Transverse colon (tissue), 4 donors: ENCODE data around the gene PCCA. TPM values are rescaled to one million over a fixed set of nuclear protein-coding genes. Genes with fewer than 3 reads are reported as not detected.

ENCODE experiments used
- DNase-seq: peaks from one replicate; pipeline ENCODE4 v3.0.0-alpha.2; 2019
- H3K27ac ChIP-seq, 4 donors: fragments of 200-600 bp; sonication (generic); 2 replicates each; pipeline ENCODE4 v1.5.1; 2016 to 2018; ENCODE audit warnings: inconsistent platforms in 4 of 4
- H3K27me3 ChIP-seq: fragments of 200-600 bp; sonication (generic); 2 replicates; pipeline ENCODE4 v1.5.1; 2017; ENCODE audit warnings: inconsistent platforms
- H3K36me3 ChIP-seq, 4 donors: fragments of 200-600 bp; sonication (generic); 2 replicates each; pipeline ENCODE4 v1.5.1; 2017 to 2019; ENCODE audit warnings: inconsistent platforms in 4 of 4
- H3K4me1 ChIP-seq, 4 donors: fragments of 200-600 bp; sonication (generic); 2 replicates each; pipeline ENCODE4 v1.5.1; 2017 to 2020; ENCODE audit warnings: inconsistent platforms in 4 of 4
- H3K4me3 ChIP-seq, 4 donors: fragments of 200-600 bp; sonication (generic); 1 replicate in 1 of 4; 2 replicates in 3 of 4; pipeline versions ENCODE4 v1.5.1 to v1.6.1; 2017 to 2019; ENCODE audit warnings: inconsistent platforms in 4 of 4
- H3K9me3 ChIP-seq, 2 donors: fragments of 200-600 bp; sonication (generic); 2 replicates each; pipeline ENCODE4 v1.5.1; 2017 to 2019; ENCODE audit warnings: inconsistent platforms in 2 of 2
- CTCF ChIP-seq, 5 experiments: fragments of 200-600 bp in 3 of 5; fragments of 450-650 bp in 2 of 5; sonication (generic) in 3 of 5; IDR thresholded peaks; 1 replicate in 2 of 5; 2 replicates in 3 of 5; pipeline ENCODE4 v1.5.1; 2016 to 2017; ENCODE audit warnings: antibody characterized with exemption in 5 of 5, inconsistent platforms in 3 of 5, mild to moderate bottlenecking in 2 of 5, moderate library complexity in 1 of 5
- EP300 ChIP-seq: sonication (generic); formaldehyde crosslinking; IDR thresholded peaks from one replicate; pipeline ENCODE4 v1.6.1; 2017; ENCODE audit warnings: antibody characterized with exemption, low read depth
- POLR2A ChIP-seq: fragments of 450-650 bp; IDR thresholded peaks from one replicate; pipeline ENCODE4 v1.6.1; 2016; ENCODE audit warnings: antibody characterized with exemption, mild to moderate bottlenecking, moderate library complexity
- POLR2AphosphoS5 ChIP-seq, 3 donors: sonication (generic); formaldehyde crosslinking; IDR thresholded peaks; one replicate each; pipeline ENCODE4 v1.6.1; 2016; ENCODE audit warnings: antibody characterized with exemption in 3 of 3
- WGBS, 2 donors: methylation state at CpG; one replicate each; pipeline ENCODE4 v1.1.5; 2018; ENCODE audit warnings: low coverage in 1 of 2; 5-methylcytosine and 5-hydroxymethylcytosine counted together
- in situ Hi-C, 4 donors: fragments of 200-750 bp; cut with MboI; loops; one replicate each; pipeline versions ENCODE4 v1.15.0 to v1.15.1; 2017; ENCODE audit warnings: low sequenced_read_pairs in 3 of 4, low pct_ligation_motif_present in 1 of 4, low pct_unique_long_range_greater_than_20kb in 1 of 4
- intact Hi-C: fragments of 100-400 bp; cut with DNase I; formaldehyde crosslinking; loops from one replicate; pipeline ENCODE4 v1.15.1; 2023; ENCODE audit warnings: low total_unique reads
- total RNA-seq, 4 donors: library from RNA; depleted of rRNA; stranded (reverse); fragments of >200 nt; gene quantifications; one replicate each; pipeline ENCODE4 v1.1.0, GENCODE V29; 2016

Gene PCCA
- total RNA-seq, 4 donors from 2014 or later, result 13.1 to 87.8 (median 74.6) TPM

DNA sequence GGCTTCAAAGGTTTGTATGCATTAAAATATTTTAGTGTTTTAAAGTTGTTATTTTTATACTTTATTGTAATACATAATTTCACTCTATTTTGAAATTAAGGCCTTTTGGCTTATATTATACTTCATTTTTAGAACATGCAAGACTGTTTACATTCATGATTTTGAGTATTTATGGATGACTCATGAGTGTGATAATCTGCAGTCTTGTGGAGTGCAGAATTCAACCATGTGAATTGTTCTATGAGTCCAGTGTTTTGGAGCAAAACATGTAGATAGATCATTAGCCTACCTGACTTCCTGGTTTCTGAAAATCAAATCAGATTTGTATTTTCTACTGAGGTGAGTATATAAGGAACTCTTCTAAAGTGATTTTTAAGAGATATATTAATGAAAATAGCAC is 241.8 kb downstream of the PCCA start:
- Histone ChIP-seq H3K4me1 (no peaks in the 10 kb centered on the region), H3K27ac (no peak overlapping the region), H3K4me3 (no peak overlapping the region), H3K27me3 (no peaks in the 10 kb centered on the region), H3K36me3 (peaks cover 0 to 9% (median under 1%) of the 10 kb centered on the region in 4 donors), H3K9me3 (peaks cover 6 to 7% of the 10 kb centered on the region in 2 donors)
- DNase-seq, result no peak
- in situ Hi-C loops (no loop called here), intact Hi-C loops (no loop called here)
- no peak for TF ChIP-seq POLR2A
- no peak for TF ChIP-seq CTCF (IDR thresholded peaks at IDR 0.05)
- no peak for TF ChIP-seq EP300
- TF ChIP-seq POLR2AphosphoS5 (IDR thresholded peaks at IDR 0.05), result no peak

DNA sequence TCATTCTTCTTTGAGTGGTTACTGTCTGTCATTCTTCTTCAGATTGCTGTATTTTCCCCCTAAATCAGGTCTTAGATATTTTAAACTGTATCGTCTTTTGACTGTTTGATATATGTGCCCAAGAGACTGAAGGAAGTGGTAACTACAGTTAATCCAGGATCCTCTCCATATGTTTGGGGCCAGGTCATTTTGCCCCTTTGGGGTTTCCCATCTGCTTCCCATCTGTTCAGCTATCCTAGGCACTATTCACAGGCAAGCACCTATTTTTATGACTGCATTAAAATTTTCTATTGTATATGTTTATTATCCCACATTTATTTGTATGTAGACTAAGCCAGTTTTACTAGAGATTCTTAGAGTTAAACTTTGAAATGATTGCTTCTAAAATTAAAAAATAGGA is 244.2 kb downstream of the PCCA start:
- Histone ChIP-seq H3K36me3 (peaks cover 0 to 9% (median 0%) of the 10 kb centered on the region in 4 donors), H3K4me3 (no peak overlapping the region), H3K9me3 (peaks cover 6 to 7% of the 10 kb centered on the region in 2 donors), H3K4me1 (no peaks in the 10 kb centered on the region), H3K27me3 (no peaks in the 10 kb centered on the region), H3K27ac (no peak overlapping the region)
- in situ Hi-C loops, result no loop called here
- TF ChIP-seq EP300, result no peak
- TF ChIP-seq POLR2A, result no peak
- TF ChIP-seq CTCF (IDR thresholded peaks at IDR 0.05), result no peak
- TF ChIP-seq POLR2AphosphoS5 (IDR thresholded peaks at IDR 0.05), result no peak
- intact Hi-C loops, result no loop called here
- DNase-seq, result no peak
- 89 to 100% methylated on average over 1 of the region's 1 CpG for WGBS, 2 donors

DNA sequence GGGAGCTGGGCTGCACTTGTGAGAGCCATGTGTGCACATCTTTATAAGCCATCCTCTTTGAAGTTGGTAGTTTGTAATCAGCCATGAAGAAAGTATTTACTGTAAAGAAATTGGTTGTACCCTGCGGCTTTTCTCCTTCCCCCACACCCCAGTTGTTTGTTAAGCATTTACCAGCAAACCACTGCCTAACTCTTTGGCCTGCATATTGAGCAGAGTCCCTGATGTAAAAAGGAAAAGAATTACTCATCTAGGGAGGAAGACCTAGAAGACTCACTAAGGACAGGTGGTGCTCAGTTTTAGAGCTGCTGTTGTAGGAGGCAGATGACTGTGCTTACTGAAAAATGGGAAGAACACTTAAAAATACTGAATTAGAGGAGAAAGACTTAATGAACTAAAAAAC is 245.3 kb downstream of the PCCA start:
- WGBS, 2 donors, result 92 to 100% methylated on average over 1 of the region's 1 CpG
- in situ Hi-C loops (no loop called here), intact Hi-C loops (no loop called here)

GRCh38 chr13:100336795-100337516 is 248.1 kb downstream of the PCCA start:
- Histone ChIP-seq H3K36me3 (peaks cover 0 to 4% (median 0%) of the 10 kb centered on the region in 4 donors), H3K4me1 (no peaks in the 10 kb centered on the region), H3K4me3 (no peak overlapping the region), H3K9me3 (peaks cover 6 to 7% of the 10 kb centered on the region in 2 donors), H3K27me3 (no peaks in the 10 kb centered on the region), H3K27ac (no peak overlapping the region)
- in situ Hi-C loops, result no loop called here
- TF ChIP-seq CTCF (IDR thresholded peaks at IDR 0.05) (no peak), POLR2AphosphoS5 (IDR thresholded peaks at IDR 0.05) (no peak), EP300 (no peak), POLR2A (no peak)
- 84 to 95% methylated on average over 3 to 9 of the region's 9 CpGs for WGBS, 2 donors
- DNase-seq, result no peak
- intact Hi-C loops, result no loop called here

More for the DNA sequence above, 245.3 kb downstream of the PCCA start:
- Histone ChIP-seq H3K9me3 (peaks cover 6 to 7% of the 10 kb centered on the region in 2 donors), H3K27ac (no peak overlapping the region), H3K4me3 (no peak overlapping the region), H3K36me3 (peaks cover 0 to 8% (median 0%) of the 10 kb centered on the region in 4 donors), H3K27me3 (no peaks in the 10 kb centered on the region), H3K4me1 (no peaks in the 10 kb centered on the region)
- no peak for DNase-seq
- TF ChIP-seq CTCF (IDR thresholded peaks at IDR 0.05), result no peak
- no peak for TF ChIP-seq POLR2AphosphoS5 (IDR thresholded peaks at IDR 0.05)
- TF ChIP-seq EP300, result no peak
- TF ChIP-seq POLR2A, result no peak
